HUES64 (cell line): ENCODE results near the gene TACC2.

ENCODE experiments used
- H3K27ac ChIP-seq: 2 replicates; pipeline ENCODE4 v1.7.0; 2013; ENCODE audit warnings: low read depth, low read length, inconsistent platforms
- H3K27me3 ChIP-seq: 2 replicates; pipeline ENCODE4 v1.6.1; 2013; ENCODE audit warnings: mild to moderate bottlenecking, low read length; ENCODE audit not compliant: insufficient read depth
- H3K36me3 ChIP-seq: 2 replicates; pipeline ENCODE4 v1.6.1; 2013; ENCODE audit warnings: mild to moderate bottlenecking, low read length; ENCODE audit not compliant: insufficient read depth
- H3K4me1 ChIP-seq: 2 replicates; pipeline ENCODE4 v1.6.1; 2013; ENCODE audit warnings: mild to moderate bottlenecking, low read length, moderate library complexity; ENCODE audit not compliant: insufficient read depth
- H3K4me3 ChIP-seq: 2 replicates; pipeline ENCODE4 v1.5.1; 2013; ENCODE audit warnings: mild to moderate bottlenecking, low read length, moderate library complexity
- H3K9ac ChIP-seq: 2 replicates; pipeline ENCODE4 v1.6.1; 2013; ENCODE audit warnings: mild to moderate bottlenecking, low read depth, low read length
- H3K9me3 ChIP-seq: 2 replicates; pipeline ENCODE4 v1.6.1; 2013; ENCODE audit warnings: low read depth, low read length; ENCODE audit not compliant: insufficient read depth
- WGBS: fragments of 150-250, 120-280 bp; methylation state at CpG from one replicate; pipeline ENCODE4 v1.1.7; 2013; ENCODE audit warnings: missing lambda C conversion rate; 5-methylcytosine and 5-hydroxymethylcytosine counted together

Gene TACC2

GRCh38 chr10:122030200-122030552 lies 41.2 kb downstream of the TACC2 start:
- 90% methylated on average over 7 of the region's 7 CpGs for WGBS
- Histone ChIP-seq H3K36me3 (no peaks in the 10 kb centered on the region), H3K27me3 (no peaks in the 10 kb centered on the region), H3K9ac (no peak overlapping the region), H3K4me1 (no peaks in the 10 kb centered on the region), H3K9me3 (no peaks in the 10 kb centered on the region), H3K27ac (no peak overlapping the region), H3K4me3 (no peak overlapping the region)

GRCh38 chr10:122033224-122033926 lies 44.4 kb downstream of the TACC2 start:
- Histone ChIP-seq H3K9me3 (no peaks in the 10 kb centered on the region), H3K27ac (no peak overlapping the region), H3K4me1 (no peaks in the 10 kb centered on the region), H3K4me3 (no peak overlapping the region), H3K9ac (no peak overlapping the region), H3K27me3 (no peaks in the 10 kb centered on the region), H3K36me3 (no peaks in the 10 kb centered on the region)
- 94% methylated on average over 8 of the region's 9 CpGs for WGBS

GRCh38 chr10:122034149-122034756 lies 45.3 kb downstream of the TACC2 start:
- H3K9ac ChIP-seq = no peak overlapping the region
- no peaks in the 10 kb centered on the region for H3K36me3 ChIP-seq
- H3K27me3 ChIP-seq = no peaks in the 10 kb centered on the region
- H3K4me1 ChIP-seq = no peaks in the 10 kb centered on the region
- no peak overlapping the region for H3K4me3 ChIP-seq
- H3K9me3 ChIP-seq = no peaks in the 10 kb centered on the region
- 81% methylated on average over 6 of the region's 6 CpGs for WGBS
- no peak overlapping the region for H3K27ac ChIP-seq

GRCh38 chr10:122040786-122041185 lies 51.8 kb downstream of the TACC2 start:
- Histone ChIP-seq H3K27ac (no peak overlapping the region), H3K9me3 (no peaks in the 10 kb centered on the region), H3K9ac (no peak overlapping the region), H3K27me3 (no peaks in the 10 kb centered on the region), H3K4me3 (no peak overlapping the region), H3K4me1 (peaks cover 23% of the 10 kb centered on the region), H3K36me3 (no peaks in the 10 kb centered on the region)
- 84% methylated on average over 8 of the region's 8 CpGs for WGBS

GRCh38 chr10:122042836-122043235 lies 53.9 kb downstream of the TACC2 start:
- WGBS = no CpG with 5 or more reads among the region's 1 CpG
- peaks cover 23% of the 10 kb centered on the region for H3K4me1 ChIP-seq
- no peak overlapping the region for H3K27ac ChIP-seq
- H3K9ac ChIP-seq = no peak overlapping the region
- no peaks in the 10 kb centered on the region for H3K9me3 ChIP-seq
- H3K4me3 ChIP-seq = no peak overlapping the region
- no peaks in the 10 kb centered on the region for H3K27me3 ChIP-seq
- H3K36me3 ChIP-seq = no peaks in the 10 kb centered on the region

GRCh38 chr10:122044045-122044661 lies 55.2 kb downstream of the TACC2 start:
- H3K4me3 ChIP-seq = peak overlapping the region; percentile 27
- H3K9ac ChIP-seq = peak overlapping the region; percentile 33; the same call in 1 of the 2 replicates
- H3K27ac ChIP-seq = peak overlapping the region; percentile 69; the same call in 1 of the 2 replicates
- WGBS = 59% methylated on average over 13 of the region's 13 CpGs
- no peaks in the 10 kb centered on the region for H3K9me3 ChIP-seq
- H3K4me1 ChIP-seq = peaks cover 26% of the 10 kb centered on the region
- no peaks in the 10 kb centered on the region for H3K27me3 ChIP-seq
- H3K36me3 ChIP-seq = no peaks in the 10 kb centered on the region

GRCh38 chr10:122044713-122045112 lies 55.8 kb downstream of the TACC2 start:
- H3K9me3 ChIP-seq = no peaks in the 10 kb centered on the region
- 25% methylated on average over 9 of the region's 9 CpGs for WGBS
- no peaks in the 10 kb centered on the region for H3K27me3 ChIP-seq
- peak overlapping the region; percentile 69; the same call in 1 of the 2 replicates for H3K27ac ChIP-seq
- H3K36me3 ChIP-seq = no peaks in the 10 kb centered on the region
- H3K9ac ChIP-seq = peak overlapping the region; percentile 33; the same call in 1 of the 2 replicates
- peaks cover 26% of the 10 kb centered on the region for H3K4me1 ChIP-seq
- H3K4me3 ChIP-seq = peak overlapping the region; percentile 27

GRCh38 chr10:122045212-122045611 lies 56.2 kb downstream of the TACC2 start:
- Histone ChIP-seq H3K4me3 (peak overlapping the region; percentile 27), H3K36me3 (no peaks in the 10 kb centered on the region), H3K9ac (peak overlapping the region; percentile 33; the same call in 1 of the 2 replicates), H3K27me3 (no peaks in the 10 kb centered on the region), H3K4me1 (peaks cover 26% of the 10 kb centered on the region), H3K27ac (peak overlapping the region; percentile 69; the same call in 1 of the 2 replicates), H3K9me3 (no peaks in the 10 kb centered on the region)
- WGBS = 92% methylated on average over 5 of the region's 5 CpGs

- Histone ChIP-seq H3K4me3 (no peak overlapping the region), H3K36me3 (no peaks in the 10 kb centered on the region), H3K27me3 (no peaks in the 10 kb centered on the region), H3K9ac (no peak overlapping the region), H3K9me3 (no peaks in the 10 kb centered on the region), H3K27ac (no peak overlapping the region), H3K4me1 (peaks cover 26% of the 10 kb centered on the region)
- WGBS = 94% methylated on average over 3 of the region's 3 CpGs
Observed at GRCh38 chr10:122047560-122047959, 58.6 kb downstream of the TACC2 start.

GRCh38 chr10:122049076-122049475 lies 60.1 kb downstream of the TACC2 start:
- peaks cover 17% of the 10 kb centered on the region for H3K4me1 ChIP-seq
- no peak overlapping the region for H3K4me3 ChIP-seq
- H3K9ac ChIP-seq = no peak overlapping the region
- WGBS = 90% methylated on average over 9 of the region's 9 CpGs
- H3K9me3 ChIP-seq = no peaks in the 10 kb centered on the region
- H3K27me3 ChIP-seq = no peaks in the 10 kb centered on the region
- no peak overlapping the region for H3K27ac ChIP-seq
- H3K36me3 ChIP-seq = no peaks in the 10 kb centered on the region

- Histone ChIP-seq H3K4me3 (no peak overlapping the region), H3K9ac (no peak overlapping the region), H3K9me3 (no peaks in the 10 kb centered on the region), H3K27me3 (no peaks in the 10 kb centered on the region), H3K36me3 (no peaks in the 10 kb centered on the region), H3K4me1 (peaks cover 5% of the 10 kb centered on the region; the same call in 1 of the 2 replicates), H3K27ac (no peak overlapping the region)
- 97% methylated on average over 10 of the region's 10 CpGs for WGBS
Observed at GRCh38 chr10:122050311-122050710, 61.3 kb downstream of the TACC2 start.
